H1 (cell line): ENCODE data around the gene APOA4. TPM values are rescaled to one million over a fixed set of nuclear protein-coding genes. Genes with fewer than 3 reads are reported as not detected.

Source experiments
- CTCF ChIA-PET: fragments of 300-600 bp; sonication (Branson Sonifier 250); formaldehyde crosslinking; loops from one replicate; lab custom pipeline; 2021; ENCODE audit not compliant: partially characterized antibody; lab: Charles Lee
- POLR2A ChIA-PET: fragments of 300-600 bp; sonication (Branson Sonifier 250); formaldehyde crosslinking; loops from one replicate; lab custom pipeline; 2021; ENCODE audit warnings: inconsistent platforms; ENCODE audit not compliant: partially characterized antibody; lab: Charles Lee
- DNase-seq, 2 experiments: peaks; one replicate each; pipeline versions ENCODE4 v3.0.0 to v3.0.0-alpha.2; 2010 to 2022; ENCODE audit warnings: low spot score in 2 of 2, low read depth in 1 of 2, mixed read lengths in 1 of 2
- FAIRE-seq: peaks from 2 replicates; lab custom pipeline; 2011; peaks lifted over from hg19 to GRCh38; lab: Jason Lieb, UNC
- H2AFZ ChIP-seq: 2 replicates; pipeline ENCODE4 v1.8.1; 2012; ENCODE audit warnings: low read length, inconsistent platforms
- H2AK5ac ChIP-seq: 2 replicates; pipeline ENCODE4 v1.6.1; 2013; ENCODE audit warnings: low read depth, low read length
- H2BK120ac ChIP-seq: replicated peaks from 2 replicates; pipeline ENCODE3; 2013; ENCODE audit warnings: low read depth, low read length, inconsistent platforms
- H2BK12ac ChIP-seq: 2 replicates; pipeline ENCODE4 v1.6.1; 2013; ENCODE audit warnings: low read depth, low read length
- H2BK15ac ChIP-seq: 2 replicates; pipeline ENCODE4 v1.6.1; 2013; ENCODE audit warnings: low read length
- H2BK20ac ChIP-seq: 2 replicates; pipeline ENCODE4 v1.6.1; 2013; ENCODE audit warnings: low read length
- H2BK5ac ChIP-seq: 2 replicates; pipeline ENCODE4 v1.6.1; 2013; ENCODE audit warnings: low read depth, low read length
- H3K14ac ChIP-seq: 2 replicates; pipeline ENCODE4 v1.6.1; 2013; ENCODE audit warnings: inconsistent platforms; ENCODE audit not compliant: insufficient read length
- H3K18ac ChIP-seq: 2 replicates; pipeline ENCODE4 v1.6.1; 2013; ENCODE audit warnings: low read length; ENCODE audit errors: extremely low read depth
- H3K23ac ChIP-seq: 2 replicates; pipeline ENCODE4 v1.6.1; 2013; ENCODE audit warnings: inconsistent platforms; ENCODE audit not compliant: insufficient read length
- H3K23me2 ChIP-seq: 2 replicates; pipeline ENCODE4 v1.6.1; 2013; ENCODE audit warnings: low read depth, low read length
- H3K27ac ChIP-seq: 2 replicates; pipeline ENCODE4 v1.6.1; 2011; ENCODE audit warnings: low read depth, low read length, inconsistent platforms
- H3K27me3 ChIP-seq, 4 experiments: replicated peaks in 1 of 4; 1 replicate in 1 of 4; 2 replicates in 3 of 4; pipeline versions ENCODE4 v1.6.1 to v1.8.1; 2011 to 2013; ENCODE audit warnings: low read length in 3 of 4, mild to moderate bottlenecking in 3 of 4, inconsistent platforms in 2 of 4, mixed read lengths in 2 of 4, moderate library complexity in 1 of 4; ENCODE audit not compliant: control insufficient read depth in 3 of 4, insufficient read depth in 3 of 4; ENCODE audit errors: extremely low read depth in 1 of 4
- H3K36me3 ChIP-seq, 4 experiments: 2 replicates each; pipeline versions ENCODE4 v1.6.1 to v1.8.1; 2011 to 2013; ENCODE audit warnings: mild to moderate bottlenecking in 4 of 4, low read length in 3 of 4, moderate library complexity in 2 of 4, control low read depth in 1 of 4, inconsistent platforms in 1 of 4; ENCODE audit not compliant: insufficient read depth in 4 of 4, control insufficient read depth in 2 of 4
- H3K4ac ChIP-seq: replicated peaks from 2 replicates; pipeline ENCODE3; 2013; ENCODE audit warnings: low read length, low read depth, mixed read lengths, inconsistent platforms; ENCODE audit not compliant: insufficient read length
- H3K4me1 ChIP-seq, 4 experiments: replicated peaks in 1 of 4; 1 replicate in 1 of 4; 2 replicates in 3 of 4; pipeline versions ENCODE4 v1.6.1 to v1.8.1; 2011 to 2013; ENCODE audit warnings: low read length in 3 of 4, inconsistent platforms in 2 of 4, mixed read lengths in 1 of 4; ENCODE audit not compliant: insufficient read depth in 4 of 4, control insufficient read depth in 3 of 4
- H3K4me2 ChIP-seq, 2 experiments: 2 replicates each; pipeline versions ENCODE4 v1.6.1 to v1.8.1; 2011 to 2013; ENCODE audit warnings: low read depth in 2 of 2, low read length in 2 of 2, control low read depth in 1 of 2, inconsistent platforms in 1 of 2, mild to moderate bottlenecking in 1 of 2; ENCODE audit not compliant: insufficient read depth in 1 of 2
- H3K4me3 ChIP-seq, 4 experiments: fragments of 200-600, 300-600 bp in 1 of 4; sonication (generic), shearing (Covaris generic), sonication (Bioruptor Twin) in 1 of 4; 2 replicates each; pipeline versions ENCODE4 v1.5.1 to v1.8.1; 2011 to 2016; ENCODE audit warnings: low read length in 4 of 4, low read depth in 3 of 4, control low read depth in 2 of 4, inconsistent platforms in 2 of 4, mild to moderate bottlenecking in 2 of 4, mixed read lengths in 1 of 4, moderate library complexity in 1 of 4; ENCODE audit not compliant: insufficient read depth in 2 of 4; ENCODE audit errors: extremely low read depth in 1 of 4
- H3K56ac ChIP-seq: replicated peaks from 2 replicates; pipeline ENCODE3; 2013; ENCODE audit warnings: low read depth, mild to moderate bottlenecking, mixed read lengths, low read length, inconsistent platforms; ENCODE audit not compliant: insufficient read length
- H3K79me1 ChIP-seq: 2 replicates; pipeline ENCODE4 v1.6.1; 2013; ENCODE audit warnings: low read depth, low read length, control low read depth
- H3K79me2 ChIP-seq, 2 experiments: 2 replicates each; pipeline versions ENCODE4 v1.6.1 to v1.8.1; 2012 to 2013; ENCODE audit warnings: low read length in 2 of 2, mild to moderate bottlenecking in 2 of 2, inconsistent platforms in 1 of 2; ENCODE audit not compliant: insufficient read depth in 2 of 2, control insufficient read depth in 1 of 2
- H3K9ac ChIP-seq, 4 experiments: replicated peaks in 1 of 4; 1 replicate in 1 of 4; 2 replicates in 3 of 4; pipeline versions ENCODE4 v1.6.1 to v1.8.1; 2011 to 2013; ENCODE audit warnings: low read depth in 3 of 4, low read length in 3 of 4, control low read depth in 2 of 4, mild to moderate bottlenecking in 2 of 4, moderate library complexity in 2 of 4, inconsistent platforms in 1 of 4; ENCODE audit errors: extremely low read depth in 1 of 4
- H3K9me3 ChIP-seq, 2 experiments: 2 replicates each; pipeline versions ENCODE4 v1.6.1 to v1.8.1; 2012 to 2013; ENCODE audit warnings: mild to moderate bottlenecking in 2 of 2, moderate library complexity in 2 of 2, control low read depth in 1 of 2, inconsistent platforms in 1 of 2, low read depth in 1 of 2, low read length in 1 of 2, mixed read lengths in 1 of 2; ENCODE audit not compliant: insufficient read depth in 2 of 2
- H4K20me1 ChIP-seq, 2 experiments: replicated peaks in 1 of 2; 2 replicates each; pipeline versions ENCODE3 to v1.8.1; 2011 to 2013; ENCODE audit warnings: inconsistent platforms in 2 of 2, low read length in 2 of 2, mild to moderate bottlenecking in 1 of 2; ENCODE audit not compliant: insufficient read depth in 2 of 2, control insufficient read depth in 1 of 2
- H4K5ac ChIP-seq: 2 replicates; pipeline ENCODE4 v1.6.1; 2013; ENCODE audit warnings: low read length, low read depth, mixed read lengths, inconsistent platforms; ENCODE audit not compliant: insufficient read length
- H4K8ac ChIP-seq: 2 replicates; pipeline ENCODE4 v1.8.0; 2013; ENCODE audit warnings: mild to moderate bottlenecking, moderate library complexity, low read length, inconsistent platforms; ENCODE audit not compliant: insufficient read depth; ENCODE audit errors: extremely low read depth
- H4K91ac ChIP-seq: replicated peaks from 2 replicates; pipeline ENCODE3; 2013; ENCODE audit warnings: low read length, mixed read lengths, inconsistent platforms; ENCODE audit not compliant: insufficient read length
- EP300 ChIP-seq, 2 experiments: IDR thresholded peaks; 1 replicate in 1 of 2; 2 replicates in 1 of 2; pipeline ENCODE4 v1.6.1; 2011 to 2012; ENCODE audit warnings: low read depth in 2 of 2, low read length in 2 of 2, mild to moderate bottlenecking in 2 of 2, borderline replicate concordance in 1 of 2, inconsistent platforms in 1 of 2, moderate library complexity in 1 of 2
- GABPA ChIP-seq: IDR thresholded peaks from 2 replicates; pipeline ENCODE4 v1.6.1; 2011; ENCODE audit warnings: mild to moderate bottlenecking, low read length, moderate library complexity, borderline replicate concordance; ENCODE audit not compliant: insufficient read depth
- JUN ChIP-seq: IDR thresholded peaks from 2 replicates; pipeline ENCODE4 v1.6.1; 2011; ENCODE audit warnings: low read depth, mild to moderate bottlenecking, improper control_type of control experiment, low read length
- JUND ChIP-seq: IDR thresholded peaks from 2 replicates; pipeline ENCODE4 v1.6.1; 2011; ENCODE audit warnings: mild to moderate bottlenecking, improper control_type of control experiment, low read length
- NANOG ChIP-seq: IDR thresholded peaks from 2 replicates; pipeline ENCODE4 v1.6.1; 2011; ENCODE audit warnings: low read length, low read depth, mild to moderate bottlenecking, inconsistent platforms; ENCODE audit not compliant: insufficient read depth, poor library complexity, severe bottlenecking
- POU5F1 ChIP-seq: IDR thresholded peaks from 2 replicates; pipeline ENCODE4 v1.6.1; 2011; ENCODE audit warnings: low read depth, mild to moderate bottlenecking, low read length, moderate library complexity
- RBBP5 ChIP-seq: IDR thresholded peaks from 2 replicates; pipeline ENCODE4 v1.7.1; 2012; ENCODE audit warnings: low read depth, mild to moderate bottlenecking, inconsistent platforms, low read length, moderate library complexity, borderline replicate concordance
- RFX5 ChIP-seq: IDR thresholded peaks from 2 replicates; pipeline ENCODE4 v1.6.1; 2011; ENCODE audit warnings: low read depth, low read length, improper control_type of control experiment, borderline replicate concordance
- RXRA ChIP-seq: IDR thresholded peaks from 2 replicates; pipeline ENCODE4 v1.6.1; 2011; ENCODE audit warnings: low read depth, mild to moderate bottlenecking, low read length, moderate library complexity; ENCODE audit not compliant: insufficient read depth
- SP4 ChIP-seq: IDR thresholded peaks from 2 replicates; pipeline ENCODE4 v1.6.1; 2012; ENCODE audit warnings: low read length, inconsistent platforms
- TAF1 ChIP-seq: IDR thresholded peaks from 2 replicates; pipeline ENCODE4 v1.6.1; 2011; ENCODE audit warnings: mild to moderate bottlenecking, low read depth, low read length
- polyA plus RNA-seq, 7 experiments: library from polyadenylated mRNA; depleted of rRNA in 3 of 7; stranded (reverse) in 5 of 7; unstranded in 2 of 7; fragments of >200 nt in 5 of 7; fragments of 200-250 nt in 2 of 7; gene quantifications; 1 replicate in 5 of 7; 2 replicates in 1 of 7; 4 replicates in 1 of 7; pipeline versions ENCODE4 v1.2.1 to v1.2.3, GENCODE V29; 2011 to 2013; ENCODE audit warnings: missing spikeins in 2 of 7, mixed read lengths in 2 of 7
- total RNA-seq: library from RNA; stranded (reverse); fragmentation: NEBNext Ultra II Directional; extraction: Animal tissue kit (Norgen Biotek cat#: 25700); gene quantifications from 2 replicates; pipeline ENCODE4 v1.2.1, GENCODE V29; 2021
- TF ChIP-seq, protein P1 (sequence below), 3 experiments: IDR thresholded peaks; 1 replicate in 2 of 3; 2 replicates in 1 of 3; pipeline versions ENCODE4 v1.5.1 to v1.6.1; 2011; ENCODE audit warnings: low read length in 3 of 3, mild to moderate bottlenecking in 3 of 3, inconsistent platforms in 2 of 3, low read depth in 1 of 3, moderate library complexity in 1 of 3; ENCODE audit not compliant: insufficient read depth in 1 of 3; ENCODE audit errors: control extremely low read depth in 1 of 3

APOA4 gene
- total and polyA plus RNA-seq, 2 of the 8 experiments (the other 6 are each of a cell fraction or from before 2014, with no cell fraction given), result not detected

GRCh38 chr11:116776522-116776984 is 46.6 kb downstream of the APOA4 start:
- H4K20me1 ChIP-seq, result peaks cover 2% of the 10 kb centered on the region in 2 experiments
- H3K56ac ChIP-seq, result no peak overlapping the region
- POLR2A ChIA-PET, result interaction anchor here (0.8 to 2.6 kb wide), 2 partner anchors 13 kb away, joined by 4 to 7 read pairs; no protein-coding TSS in a partner anchor
- no peak overlapping the region for H3K23ac ChIP-seq
- H3K4ac ChIP-seq, result no peak overlapping the region
- CTCF ChIA-PET, result interaction anchor here (0.7 to 1.7 kb wide), 3 partner anchors 10 to 46 kb away, joined by 3 to 5 read pairs (median 3); partner anchors contain the start of gene APOA4
- no peak overlapping the region for H2BK5ac ChIP-seq
- no peak overlapping the region for H2BK120ac ChIP-seq
- H2BK20ac ChIP-seq, result no peak overlapping the region
- H4K8ac ChIP-seq, result no peak overlapping the region
- no peaks in the 10 kb centered on the region for H3K9me3 ChIP-seq
- no peak overlapping the region for H2AK5ac ChIP-seq
- H3K27me3 ChIP-seq, result no peaks in the 10 kb centered on the region
- H2BK12ac ChIP-seq, result no peak overlapping the region
- peaks cover 0 to 4% (median 2%) of the 10 kb centered on the region in 4 experiments; a peak in 2 of 7 replicates for H3K4me1 ChIP-seq
- H2BK15ac ChIP-seq, result no peak overlapping the region
- H3K79me2 ChIP-seq, result peaks cover 8% of the 10 kb centered on the region in 2 experiments
- peaks cover 18 to 47% (median 29%) of the 10 kb centered on the region in 4 experiments for H3K36me3 ChIP-seq
- H4K91ac ChIP-seq, result no peak overlapping the region
- DNase-seq (no peak), FAIRE-seq (no peak)
- no peaks in the 10 kb centered on the region for H3K79me1 ChIP-seq
- no peak overlapping the region for H3K9ac ChIP-seq
- H3K4me2 ChIP-seq, result no peak overlapping the region
- H3K18ac ChIP-seq, result no peak overlapping the region
- no peak overlapping the region for H2AFZ ChIP-seq
- no peak overlapping the region for H3K14ac ChIP-seq
- H3K27ac ChIP-seq, result no peak overlapping the region
- no peak overlapping the region for H4K5ac ChIP-seq
- no peak overlapping the region for H3K4me3 ChIP-seq
- H3K23me2 ChIP-seq, result peaks cover 8% of the 10 kb centered on the region
- TF ChIP-seq JUND (no peak), RXRA (no peak), TAF1 (no peak), NANOG (no peak), RFX5 (no peak), RBBP5 (no peak), POU5F1 (no peak), JUN (no peak), SP4 (no peak), EP300 (IDR thresholded peaks at IDR 0.05; ENCODE audit: borderline replicate concordance in 1 of 2, low read depth in 2 of 2, low read length in 2 of 2) (no peak), GABPA (no peak)
- TF ChIP-seq, protein P1, sequence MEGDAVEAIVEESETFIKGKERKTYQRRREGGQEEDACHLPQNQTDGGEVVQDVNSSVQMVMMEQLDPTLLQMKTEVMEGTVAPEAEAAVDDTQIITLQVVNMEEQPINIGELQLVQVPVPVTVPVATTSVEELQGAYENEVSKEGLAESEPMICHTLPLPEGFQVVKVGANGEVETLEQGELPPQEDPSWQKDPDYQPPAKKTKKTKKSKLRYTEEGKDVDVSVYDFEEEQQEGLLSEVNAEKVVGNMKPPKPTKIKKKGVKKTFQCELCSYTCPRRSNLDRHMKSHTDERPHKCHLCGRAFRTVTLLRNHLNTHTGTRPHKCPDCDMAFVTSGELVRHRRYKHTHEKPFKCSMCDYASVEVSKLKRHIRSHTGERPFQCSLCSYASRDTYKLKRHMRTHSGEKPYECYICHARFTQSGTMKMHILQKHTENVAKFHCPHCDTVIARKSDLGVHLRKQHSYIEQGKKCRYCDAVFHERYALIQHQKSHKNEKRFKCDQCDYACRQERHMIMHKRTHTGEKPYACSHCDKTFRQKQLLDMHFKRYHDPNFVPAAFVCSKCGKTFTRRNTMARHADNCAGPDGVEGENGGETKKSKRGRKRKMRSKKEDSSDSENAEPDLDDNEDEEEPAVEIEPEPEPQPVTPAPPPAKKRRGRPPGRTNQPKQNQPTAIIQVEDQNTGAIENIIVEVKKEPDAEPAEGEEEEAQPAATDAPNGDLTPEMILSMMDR (IDR thresholded peaks at IDR 0.05; ENCODE audit: control extremely low read depth in 1 of 3, insufficient read depth in 1 of 3, low read depth in 1 of 3, low read length in 3 of 3), result no peak
